ENCODE results near the gene ARHGAP23. TPM values are rescaled to one million over a fixed set of nuclear protein-coding genes. Genes with fewer than 3 reads are reported as not detected.

ARHGAP23 gene
- 33.9 and 59.3 TPM in 2 replicates for total RNA-seq

GRCh38 chr17:38428112-38428642 is at the start of gene ARHGAP23:
Gene ARHGAP23, plus strand, starts transcription at chr17:38428464. Its CDS starts 22 bp downstream, at chr17:38428486.

Other genes starting within 250 kb of the ARHGAP23 start
- not detected in 2 replicates for gene TBC1D3, start 235.9 kb upstream of the ARHGAP23 start, total RNA-seq
- 28.2 and 33.1 TPM in 2 replicates for gene MRPL45, start 131.3 kb upstream of the ARHGAP23 start, total RNA-seq
- gene GPR179, start 84.5 kb upstream of the ARHGAP23 start, total RNA-seq: not detected in 2 replicates
- gene SOCS7, start 76.6 kb upstream of the ARHGAP23 start, total RNA-seq: 6.7 and 7.1 TPM in 2 replicates
- gene SRCIN1, start 177.5 kb downstream of the ARHGAP23 start, total RNA-seq: under 0.01 and 0.06 TPM in 2 replicates
- 4.4 and 4.5 TPM in 2 replicates for gene EPOP, start 246.5 kb downstream of the ARHGAP23 start, total RNA-seq

Measured in cardiac ventricle fibroblast (primary cell).